Lower leg skin (tissue), 3 donors: ENCODE results near the gene GTPBP6.
"Not testable (repeated sequence)": the region's sequence is repeated elsewhere in the genome, so short reads cannot be mapped to it uniquely, and the experiment has no call there.

Source experiments
- CTCF ChIP-seq, 3 donors: fragments of 450-650 bp; IDR thresholded peaks; one replicate each; pipeline ENCODE4 v1.5.1; 2016; ENCODE audit warnings: antibody characterized with exemption in 3 of 3, mild to moderate bottlenecking in 3 of 3, moderate library complexity in 2 of 3
- POLR2A ChIP-seq, 2 donors: fragments of 450-650 bp; IDR thresholded peaks; one replicate each; pipeline ENCODE4 v1.6.1; 2016 to 2017; ENCODE audit warnings: antibody characterized with exemption in 2 of 2, mild to moderate bottlenecking in 1 of 2, moderate library complexity in 1 of 2

- not testable (repeated sequence) for TF ChIP-seq CTCF, POLR2A (IDR thresholded peaks at IDR 0.05)
Observed at GRCh38 chrX:282000-282681, 36.5 kb downstream of the GTPBP6 start.
